GM12874 (cell line): ENCODE data around the gene FYB1.

Source experiments
- CTCF ChIP-seq: IDR thresholded peaks from 2 replicates; pipeline ENCODE4 v1.5.1; 2011; ENCODE audit warnings: low read depth, mild to moderate bottlenecking, control low read depth, low read length, moderate library complexity; ENCODE audit not compliant: insufficient read depth

Gene FYB1

GRCh38 chr5:39058178-39058921, 161.0 kb downstream of the FYB1 start:
- no peak for TF ChIP-seq CTCF

GRCh38 chr5:39057734-39058133, 161.6 kb downstream of the FYB1 start:
- TF ChIP-seq CTCF = no peak

GRCh38 chr5:39055768-39056398, 163.5 kb downstream of the FYB1 start:
- no peak for TF ChIP-seq CTCF
